GM21447 (cell line): ENCODE results near the gene SLC38A11.

Source experiments
- ATAC-seq: cut with Tn5 transposase; IDR thresholded peaks from one replicate; pipeline ENCODE4 v1.9.1; 2021; ENCODE audit not compliant: unreplicated experiment

The SLC38A11 gene

DNA sequence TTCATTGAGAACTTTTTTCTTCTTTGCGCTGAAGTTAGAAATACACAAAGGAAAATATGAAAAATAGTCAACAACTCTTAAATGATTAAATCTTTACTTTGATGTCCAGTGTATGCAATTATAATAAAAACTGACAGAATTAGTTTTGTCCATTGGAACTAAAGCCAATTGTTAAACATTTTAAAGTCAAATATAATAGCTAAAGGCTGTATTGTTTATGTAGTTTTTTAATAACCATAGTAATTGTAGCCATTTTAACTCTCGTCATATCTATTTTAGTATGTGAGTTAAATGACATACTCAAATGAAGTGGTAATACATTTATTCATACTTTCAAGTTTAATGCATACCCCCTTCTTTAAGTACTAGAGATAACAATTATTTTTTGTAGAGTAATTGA is 109.0 kb downstream of the SLC38A11 start:
- no peak for ATAC-seq
